DOHH2 (cell line): ENCODE data around the gene SLC6A1.

ENCODE experiments used
- H3F3A ChIP-seq: fragments of 200-600 bp; sonication (generic), shearing (Covaris generic); 2 replicates; pipeline ENCODE4 v1.6.0; 2016; ENCODE audit warnings: antibody characterized with exemption, mild to moderate bottlenecking; ENCODE audit not compliant: control insufficient read depth, insufficient read depth
- H3K27ac ChIP-seq: fragments of 200-600 bp; sonication (generic); 2 replicates; pipeline ENCODE4 v1.5.1; 2014; ENCODE audit warnings: low read depth, mild to moderate bottlenecking, low read length, moderate library complexity
- H3K27me3 ChIP-seq: fragments of 200-600 bp; sonication (generic); 2 replicates; pipeline ENCODE4 v1.6.1; 2014; ENCODE audit warnings: mild to moderate bottlenecking, low read length, mixed read lengths; ENCODE audit not compliant: control insufficient read depth
- H3K36me3 ChIP-seq: fragments of 200-600 bp; sonication (generic); 2 replicates; pipeline ENCODE4 v1.6.1; 2014; ENCODE audit warnings: mild to moderate bottlenecking, low read length, moderate library complexity, mixed read lengths; ENCODE audit not compliant: control insufficient read depth
- H3K4me1 ChIP-seq: fragments of 200-600 bp; sonication (generic); 2 replicates; pipeline ENCODE4 v1.6.1; 2014; ENCODE audit warnings: mild to moderate bottlenecking, low read length, mixed read lengths; ENCODE audit not compliant: control insufficient read depth
- H3K4me2 ChIP-seq: fragments of 200-600 bp; sonication (generic); 2 replicates; pipeline ENCODE4 v1.6.0; 2014; ENCODE audit warnings: mild to moderate bottlenecking, low read length, moderate library complexity
- H3K4me3 ChIP-seq: fragments of 200-600 bp; sonication (generic); 2 replicates; pipeline ENCODE4 v1.5.1; 2014; ENCODE audit warnings: mild to moderate bottlenecking, low read length, mixed read lengths
- H3K79me2 ChIP-seq: fragments of 200-600 bp; sonication (generic); 2 replicates; pipeline ENCODE4 v1.6.1; 2014; ENCODE audit warnings: mild to moderate bottlenecking, low read length, mixed read lengths; ENCODE audit not compliant: control insufficient read depth
- H3K9me2 ChIP-seq: fragments of 200-600 bp; sonication (generic); replicated peaks from 2 replicates; pipeline ENCODE4 v1.6.1; 2014; ENCODE audit warnings: mild to moderate bottlenecking, low read length, mixed read lengths; ENCODE audit not compliant: control insufficient read depth
- H3K9me3 ChIP-seq: fragments of 200-600 bp; sonication (generic); 2 replicates; pipeline ENCODE4 v1.6.1; 2014; ENCODE audit warnings: antibody characterized with exemption, low read length, mixed read lengths; ENCODE audit not compliant: control insufficient read depth, insufficient read depth
- H4K20me1 ChIP-seq: fragments of 200-600 bp; sonication (generic); 2 replicates; pipeline ENCODE4 v1.6.0; 2014; ENCODE audit warnings: low read depth, mild to moderate bottlenecking, antibody characterized with exemption, low read length, moderate library complexity; ENCODE audit not compliant: control insufficient read depth, insufficient read depth
- CTCF ChIP-seq: fragments of 200-600 bp; sonication (generic); IDR thresholded peaks from one replicate; pipeline ENCODE4 v1.5.1; 2014; ENCODE audit warnings: antibody characterized with exemption, mild to moderate bottlenecking, low read depth, low read length; ENCODE audit not compliant: poor library complexity, severe bottlenecking
- EZH2phosphoT487 ChIP-seq: fragments of 200-600 bp; sonication (generic); IDR thresholded peaks from 2 replicates; pipeline ENCODE4 v1.6.1; 2017; ENCODE audit warnings: borderline replicate concordance, mild to moderate bottlenecking, antibody characterized with exemption, low read length, moderate library complexity, mixed read lengths

Gene SLC6A1

GRCh38 chr3:11009898-11010297 is 17.4 kb downstream of the SLC6A1 start:
- H3K27ac ChIP-seq, result no peak overlapping the region
- H3K9me2 ChIP-seq, result no peaks in the 10 kb centered on the region
- H3K27me3 ChIP-seq, result no peaks in the 10 kb centered on the region
- H3K36me3 ChIP-seq, result no peaks in the 10 kb centered on the region
- H3K9me3 ChIP-seq, result no peaks in the 10 kb centered on the region
- H3K4me2 ChIP-seq, result no peak overlapping the region
- H3K4me3 ChIP-seq, result no peak overlapping the region
- H3K79me2 ChIP-seq, result no peaks in the 10 kb centered on the region
- H3F3A ChIP-seq, result no peaks in the 10 kb centered on the region
- H3K4me1 ChIP-seq, result no peaks in the 10 kb centered on the region
- TF ChIP-seq CTCF (no peak), EZH2phosphoT487 (no peak)
- no peaks in the 10 kb centered on the region for H4K20me1 ChIP-seq

- no peaks in the 10 kb centered on the region for H4K20me1 ChIP-seq
- H3K4me1 ChIP-seq, result no peaks in the 10 kb centered on the region
- H3K9me2 ChIP-seq, result no peaks in the 10 kb centered on the region
- no peak overlapping the region for H3K4me3 ChIP-seq
- no peaks in the 10 kb centered on the region for H3K9me3 ChIP-seq
- H3K27me3 ChIP-seq, result no peaks in the 10 kb centered on the region
- TF ChIP-seq CTCF (no peak), EZH2phosphoT487 (no peak)
- H3K79me2 ChIP-seq, result no peaks in the 10 kb centered on the region
- H3K36me3 ChIP-seq, result no peaks in the 10 kb centered on the region
- no peak overlapping the region for H3K27ac ChIP-seq
- no peaks in the 10 kb centered on the region for H3F3A ChIP-seq
- H3K4me2 ChIP-seq, result no peak overlapping the region
Observed at GRCh38 chr3:11010426-11011165, 18.0 kb downstream of the SLC6A1 start.

GRCh38 chr3:11014253-11014652 is 21.7 kb downstream of the SLC6A1 start:
- H3K27ac ChIP-seq, result no peak overlapping the region
- no peak overlapping the region for H3K4me3 ChIP-seq
- TF ChIP-seq EZH2phosphoT487, result no peak
- TF ChIP-seq CTCF, result no peak
- no peaks in the 10 kb centered on the region for H3F3A ChIP-seq
- H3K9me2 ChIP-seq, result no peaks in the 10 kb centered on the region
- H3K4me1 ChIP-seq, result no peaks in the 10 kb centered on the region
- H3K27me3 ChIP-seq, result no peaks in the 10 kb centered on the region
- H3K79me2 ChIP-seq, result no peaks in the 10 kb centered on the region
- no peaks in the 10 kb centered on the region for H3K9me3 ChIP-seq
- no peak overlapping the region for H3K4me2 ChIP-seq
- no peaks in the 10 kb centered on the region for H4K20me1 ChIP-seq
- H3K36me3 ChIP-seq, result no peaks in the 10 kb centered on the region
